Caco-2 (cell line): ENCODE data around the gene EPS8L2. TPM values are rescaled to one million over a fixed set of nuclear protein-coding genes. Genes with fewer than 3 reads are reported as not detected.
A peak's percentile ranks its signal among the peaks of the same experiment; 100 is the strongest.

Experiments
- BruUV-seq: library from RNA; stranded (reverse); fragments of 400-500 nt; replicated peaks from 2 replicates; lab custom pipeline; 2021; lab: Mats Ljungman, UMichigan
- CTCF ChIA-PET: fragments of 300-600 bp; sonication (Branson Sonifier 250); formaldehyde crosslinking; loops from one replicate; lab custom pipeline; 2022; ENCODE audit warnings: antibody characterized with exemption; lab: Charles Lee
- POLR2A ChIA-PET: fragments of 300-600 bp; sonication (Branson Sonifier 250); formaldehyde crosslinking; loops from one replicate; lab custom pipeline; 2022; ENCODE audit warnings: antibody characterized with exemption; lab: Charles Lee
- DNase-seq, 2 experiments: peaks; one replicate each; pipeline versions ENCODE4 v3.0.0 to v3.0.0-alpha.2; 2020 to 2022
- H3K27me3 ChIP-seq: replicated peaks from 2 replicates; pipeline ENCODE4 v1.6.0; 2011; ENCODE audit warnings: low read length; ENCODE audit not compliant: control insufficient read depth, insufficient read depth
- H3K36me3 ChIP-seq: 2 replicates; pipeline ENCODE4 v1.5.1; 2011; ENCODE audit warnings: low read length; ENCODE audit not compliant: control insufficient read depth, insufficient read depth
- H3K4me1 ChIP-seq: fragments of 250-450 bp; sonication (Bioruptor Pico); 2 replicates; pipeline ENCODE4 v1.5.1; 2020; ENCODE audit warnings: mild to moderate bottlenecking
- H3K4me3 ChIP-seq: 2 replicates; pipeline ENCODE4 v1.5.1; 2011; ENCODE audit warnings: low read depth, mild to moderate bottlenecking, control low read depth, low read length
- H3K9me3 ChIP-seq: fragments of 250-450 bp; sonication (Bioruptor Pico); 2 replicates; pipeline ENCODE4 v1.5.1; 2020; ENCODE audit warnings: mild to moderate bottlenecking, moderate library complexity
- H3K27ac Mint-ChIP-seq: one replicate; pipeline ENCODE4 v1.8.0; 2022; ENCODE audit warnings: mixed read lengths; ENCODE audit not compliant: unreplicated experiment
- H3K27me3 Mint-ChIP-seq: one replicate; pipeline ENCODE4 v1.8.0; 2022; ENCODE audit warnings: mixed read lengths; ENCODE audit not compliant: insufficient read depth, unreplicated experiment
- H3K36me3 Mint-ChIP-seq: one replicate; pipeline ENCODE4 v1.8.0; 2022; ENCODE audit warnings: mild to moderate bottlenecking, mixed read lengths; ENCODE audit not compliant: insufficient read depth, unreplicated experiment
- H3K4me1 Mint-ChIP-seq: one replicate; pipeline ENCODE4 v1.8.0; 2022; ENCODE audit warnings: low read depth, mixed read lengths; ENCODE audit not compliant: unreplicated experiment
- H3K4me3 Mint-ChIP-seq: one replicate; pipeline ENCODE4 v1.8.0; 2022; ENCODE audit warnings: mild to moderate bottlenecking, moderate library complexity, mixed read lengths; ENCODE audit not compliant: unreplicated experiment
- H3K9me3 Mint-ChIP-seq: one replicate; pipeline ENCODE4 v1.8.0; 2022; ENCODE audit warnings: mixed read lengths; ENCODE audit not compliant: unreplicated experiment
- CTCF ChIP-seq, 2 experiments: fragments of 200-600 bp in 1 of 2; IDR thresholded peaks; 1 replicate in 1 of 2; 2 replicates in 1 of 2; pipeline versions ENCODE4 v1.5.1 to v1.8.0; 2011 to 2022; ENCODE audit warnings: antibody characterized with exemption in 1 of 2, control low read depth in 1 of 2, inconsistent platforms in 1 of 2, low read depth in 1 of 2, low read length in 1 of 2, mild to moderate bottlenecking in 1 of 2, moderate library complexity in 1 of 2; ENCODE audit not compliant: insufficient read depth in 1 of 2, severe bottlenecking in 1 of 2, unreplicated experiment in 1 of 2
- intact Hi-C: fragments of 100-400 bp; cut with micrococcal nuclease; formaldehyde crosslinking; loops from one replicate; pipeline ENCODE4 v1.10.0; 2022; ENCODE audit not compliant: unreplicated experiment
- total RNA-seq: library from RNA; stranded (reverse); gene quantifications from 2 replicates; pipeline ENCODE4 v1.2.3, GENCODE V29; 2022

EPS8L2 gene
- total RNA-seq, 1 experiment from 2014 or later: 224 TPM

GRCh38 chr11:748007-748359, 42.0 kb downstream of the EPS8L2 start:
- peaks cover 27% of the 10 kb centered on the region for H3K36me3 Mint-ChIP-seq
- H3K27me3 ChIP-seq: no peaks in the 10 kb centered on the region
- H3K4me1 Mint-ChIP-seq: no peaks in the 10 kb centered on the region
- TF ChIP-seq CTCF (IDR thresholded peaks at IDR 0.05; ENCODE audit: insufficient read depth in 1 of 2, low read depth in 1 of 2, low read length in 1 of 2, severe bottlenecking in 1 of 2, unreplicated experiment in 1 of 2): no peak
- intact Hi-C loops: no loop called here
- H3K4me3 Mint-ChIP-seq: peak overlapping the region; percentile 93
- ChIA-PET POLR2A (interaction anchor here (0.9 to 2.1 kb wide), 5 partner anchors 21 to 134 kb away, joined by 3 to 9 read pairs (median 3); partner anchors contain the start of genes DEAF1, RPLP2 and TMEM80), CTCF (interaction anchor here (0.7 kb wide), 1 partner anchor 49 kb away, joined by 3 read pairs; no protein-coding TSS in a partner anchor)
- no peak for DNase-seq
- no peaks in the 10 kb centered on the region for H3K9me3 Mint-ChIP-seq
- peak overlapping the region; percentile 72 for H3K27ac Mint-ChIP-seq
- peak overlapping the region; percentile 96 for H3K4me3 ChIP-seq
- no TSS peak for BruUV-seq
- H3K9me3 ChIP-seq: no peaks in the 10 kb centered on the region
- H3K4me1 ChIP-seq: peaks cover 27% of the 10 kb centered on the region
- H3K27me3 Mint-ChIP-seq: no peaks in the 10 kb centered on the region
- no peaks in the 10 kb centered on the region; the same call in 1 of the 2 replicates for H3K36me3 ChIP-seq

- Histone ChIP-seq H3K27me3 (no peaks in the 10 kb centered on the region), H3K36me3 (no peaks in the 10 kb centered on the region; the same call in 1 of the 2 replicates), H3K9me3 (no peaks in the 10 kb centered on the region), H3K4me1 (peaks cover 27% of the 10 kb centered on the region), H3K4me3 (no peak overlapping the region)
- Mint-ChIP-seq H3K27me3 (no peaks in the 10 kb centered on the region), H3K36me3 (peaks cover 27% of the 10 kb centered on the region), H3K27ac (no peak overlapping the region), H3K4me3 (peak overlapping the region; percentile 38), H3K9me3 (no peaks in the 10 kb centered on the region), H3K4me1 (no peaks in the 10 kb centered on the region)
- DNase-seq: no peak
- no TSS peak for BruUV-seq
- ChIA-PET POLR2A (interaction anchor here (0.6 kb wide), 1 partner anchor 33 kb away, joined by 7 read pairs; no protein-coding TSS in a partner anchor), CTCF (no interaction called here)
- intact Hi-C loops: no loop called here
- no peak for TF ChIP-seq CTCF (IDR thresholded peaks at IDR 0.05; ENCODE audit: insufficient read depth in 1 of 2, low read depth in 1 of 2, low read length in 1 of 2, severe bottlenecking in 1 of 2, unreplicated experiment in 1 of 2)
These were observed 43.7 kb downstream of the EPS8L2 start for GRCh38 chr11:749731-750130.

GRCh38 chr11:760236-760635, 54.2 kb downstream of the EPS8L2 start:
- H3K27ac Mint-ChIP-seq: no peak overlapping the region
- Histone ChIP-seq H3K27me3 (no peaks in the 10 kb centered on the region), H3K4me1 (no peaks in the 10 kb centered on the region), H3K9me3 (no peaks in the 10 kb centered on the region), H3K4me3 (no peak overlapping the region), H3K36me3 (peaks cover 16% of the 10 kb centered on the region)
- H3K27me3 Mint-ChIP-seq: no peaks in the 10 kb centered on the region
- H3K4me3 Mint-ChIP-seq: no peak overlapping the region
- BruUV-seq: no TSS peak
- H3K4me1 Mint-ChIP-seq: no peaks in the 10 kb centered on the region
- intact Hi-C loops: no loop called here
- no peak for TF ChIP-seq CTCF (IDR thresholded peaks at IDR 0.05; ENCODE audit: insufficient read depth in 1 of 2, low read depth in 1 of 2, low read length in 1 of 2, severe bottlenecking in 1 of 2, unreplicated experiment in 1 of 2)
- POLR2A ChIA-PET: no interaction called here
- H3K36me3 Mint-ChIP-seq: peaks cover 98% of the 10 kb centered on the region
- DNase-seq: no peak
- H3K9me3 Mint-ChIP-seq: no peaks in the 10 kb centered on the region
- CTCF ChIA-PET: interaction anchor here (0.6 kb wide), 1 partner anchor 206 kb away, joined by 3 read pairs; no protein-coding TSS in a partner anchor
